ENCODE measurements around the gene NETO2.
"Not testable (repeated sequence)": the region's sequence is repeated elsewhere in the genome, so short reads cannot be mapped to it uniquely, and the experiment has no call there.

Gene NETO2

GRCh38 chr16:47065766-47066688 is 77.7 kb downstream of the NETO2 start:
- DNase-seq (ENCODE audit: low read depth) = no peak

GRCh38 chr16:47064775-47065174 is 79.0 kb downstream of the NETO2 start:
- DNase-seq (ENCODE audit: low read depth) = no peak

GRCh38 chr16:47063011-47063724 is 80.6 kb downstream of the NETO2 start:
- no peak for DNase-seq (ENCODE audit: low read depth)

GRCh38 chr16:47061204-47061603 is 82.5 kb downstream of the NETO2 start:
- no peak for DNase-seq (ENCODE audit: low read depth)

- DNase-seq (ENCODE audit: low read depth) = no peak
Measured at GRCh38 chr16:47060596-47060995, 83.1 kb downstream of the NETO2 start.

- no peak for DNase-seq (ENCODE audit: low read depth)
Measured at GRCh38 chr16:47059991-47060390, 83.8 kb downstream of the NETO2 start.

GRCh38 chr16:47059130-47059529 is 84.6 kb downstream of the NETO2 start:
- not testable (repeated sequence) for DNase-seq (ENCODE audit: low read depth)

- no peak for DNase-seq (ENCODE audit: low read depth)
Measured at GRCh38 chr16:47058295-47059086, 85.3 kb downstream of the NETO2 start.

GRCh38 chr16:47057630-47057993 is 86.1 kb downstream of the NETO2 start:
- DNase-seq (ENCODE audit: low read depth) = no peak

- no peak for DNase-seq (ENCODE audit: low read depth)
Measured at GRCh38 chr16:47056688-47057629, 86.8 kb downstream of the NETO2 start.

GRCh38 chr16:47056061-47056460 is 87.7 kb downstream of the NETO2 start:
- not testable (repeated sequence) for DNase-seq (ENCODE audit: low read depth)

- DNase-seq (ENCODE audit: low read depth) = no peak
Measured at GRCh38 chr16:47055136-47055885, 88.4 kb downstream of the NETO2 start.

- no peak for DNase-seq (ENCODE audit: low read depth)
Measured at GRCh38 chr16:47054306-47054705, 89.4 kb downstream of the NETO2 start.

- DNase-seq (ENCODE audit: low read depth) = no peak
Measured at GRCh38 chr16:47053895-47054294, 89.8 kb downstream of the NETO2 start.

GRCh38 chr16:47052666-47053640 is 90.8 kb downstream of the NETO2 start:
- no peak for DNase-seq (ENCODE audit: low read depth)

- no peak for DNase-seq (ENCODE audit: low read depth)
Measured at GRCh38 chr16:47051031-47051430, 92.7 kb downstream of the NETO2 start.

GRCh38 chr16:47049901-47050583 is 93.7 kb downstream of the NETO2 start:
- DNase-seq (ENCODE audit: low read depth) = no peak

GRCh38 chr16:47047524-47048203 is 96.1 kb downstream of the NETO2 start:
- DNase-seq (ENCODE audit: low read depth) = no peak

All from fibroblast of the conjunctiva (primary cell).